Mucosa of rectum (tissue), 2 donors: ENCODE measurements around the gene FHDC1.

ENCODE experiments used
- H3K27ac ChIP-seq, 2 donors: one replicate each; pipeline ENCODE4 v1.7.0; 2013; ENCODE audit warnings: inconsistent platforms in 2 of 2, low read depth in 2 of 2, low read length in 2 of 2
- H3K27me3 ChIP-seq, 2 donors: one replicate each; pipeline ENCODE4 v1.7.0; 2013; ENCODE audit warnings: low read length in 2 of 2; ENCODE audit not compliant: control insufficient read depth in 2 of 2, insufficient read depth in 2 of 2
- H3K36me3 ChIP-seq, 2 donors: one replicate each; pipeline ENCODE4 v1.7.0; 2013; ENCODE audit warnings: low read length in 2 of 2; ENCODE audit not compliant: control insufficient read depth in 2 of 2, insufficient read depth in 2 of 2
- H3K4me1 ChIP-seq, 2 donors: one replicate each; pipeline ENCODE4 v1.7.0; 2013; ENCODE audit warnings: low read length in 2 of 2, mild to moderate bottlenecking in 1 of 2; ENCODE audit not compliant: control insufficient read depth in 2 of 2, insufficient read depth in 2 of 2
- H3K4me3 ChIP-seq, 2 donors: one replicate each; pipeline ENCODE4 v1.7.0; 2013; ENCODE audit warnings: low read length in 2 of 2
- H3K9ac ChIP-seq, 2 donors: one replicate each; pipeline ENCODE4 v1.7.0; 2013; ENCODE audit warnings: low read length in 2 of 2, low read depth in 1 of 2, mild to moderate bottlenecking in 1 of 2
- H3K9me3 ChIP-seq, 2 donors: one replicate each; pipeline ENCODE4 v1.7.0; 2013; ENCODE audit warnings: low read length in 2 of 2; ENCODE audit not compliant: control insufficient read depth in 2 of 2
- donor health status: healthy.
- donor health status: Normal muscosa, but diverticular disease.

The FHDC1 gene

GRCh38 chr4:153014460-153014859 is 78.3 kb downstream of the FHDC1 start:
- Histone ChIP-seq H3K4me3 (no peak overlapping the region), H3K27me3 (no peaks in the 10 kb centered on the region), H3K27ac (no peak overlapping the region), H3K4me1 (no peaks in the 10 kb centered on the region), H3K36me3 (no peaks in the 10 kb centered on the region), H3K9me3 (no peaks in the 10 kb centered on the region), H3K9ac (no peak overlapping the region)

GRCh38 chr4:153016592-153016991 is 80.5 kb downstream of the FHDC1 start:
- no peak overlapping the region for H3K4me3 ChIP-seq
- H3K27me3 ChIP-seq = no peaks in the 10 kb centered on the region
- no peak overlapping the region for H3K9ac ChIP-seq
- H3K27ac ChIP-seq = no peak overlapping the region
- H3K4me1 ChIP-seq = no peaks in the 10 kb centered on the region
- H3K9me3 ChIP-seq = no peaks in the 10 kb centered on the region
- no peaks in the 10 kb centered on the region for H3K36me3 ChIP-seq

GRCh38 chr4:153018031-153018430 is 81.9 kb downstream of the FHDC1 start:
- no peak overlapping the region for H3K9ac ChIP-seq

GRCh38 chr4:153018684-153019083 is 82.6 kb downstream of the FHDC1 start:
- Histone ChIP-seq H3K27ac (no peak overlapping the region), H3K9me3 (no peaks in the 10 kb centered on the region), H3K27me3 (no peaks in the 10 kb centered on the region), H3K9ac (no peak overlapping the region), H3K4me3 (no peak overlapping the region), H3K36me3 (no peaks in the 10 kb centered on the region), H3K4me1 (peaks cover 8 to 10% of the 10 kb centered on the region in 2 donors)

More at GRCh38 chr4:153018031-153018430, 81.9 kb downstream of the FHDC1 start:
- H3K27ac ChIP-seq = no peak overlapping the region
- no peaks in the 10 kb centered on the region for H3K36me3 ChIP-seq
- no peak overlapping the region for H3K4me3 ChIP-seq
- no peaks in the 10 kb centered on the region for H3K27me3 ChIP-seq
- no peaks in the 10 kb centered on the region for H3K9me3 ChIP-seq
- H3K4me1 ChIP-seq = peaks cover 2 to 3% of the 10 kb centered on the region in 2 donors

- Histone ChIP-seq H3K9ac (no peak overlapping the region), H3K27ac (no peak overlapping the region), H3K27me3 (no peaks in the 10 kb centered on the region), H3K4me3 (no peak overlapping the region), H3K9me3 (no peaks in the 10 kb centered on the region), H3K4me1 (peaks cover 10 to 12% of the 10 kb centered on the region in 2 donors), H3K36me3 (no peaks in the 10 kb centered on the region)
Measured at GRCh38 chr4:153019906-153020305, 83.8 kb downstream of the FHDC1 start.

GRCh38 chr4:153020457-153020856 is 84.3 kb downstream of the FHDC1 start:
- Histone ChIP-seq H3K4me1 (peaks cover 10 to 12% of the 10 kb centered on the region in 2 donors), H3K9ac (no peak overlapping the region), H3K27me3 (no peaks in the 10 kb centered on the region), H3K4me3 (no peak overlapping the region), H3K9me3 (no peaks in the 10 kb centered on the region), H3K27ac (no peak overlapping the region), H3K36me3 (no peaks in the 10 kb centered on the region)

- H3K27ac ChIP-seq = no peak overlapping the region
- no peaks in the 10 kb centered on the region for H3K9me3 ChIP-seq
- H3K36me3 ChIP-seq = no peaks in the 10 kb centered on the region
- no peak overlapping the region for H3K4me3 ChIP-seq
- H3K4me1 ChIP-seq = peaks cover 10 to 12% of the 10 kb centered on the region in 2 donors
- H3K27me3 ChIP-seq = no peaks in the 10 kb centered on the region
- H3K9ac ChIP-seq = no peak overlapping the region
Measured at GRCh38 chr4:153021276-153021675, 85.2 kb downstream of the FHDC1 start.

- no peak overlapping the region for H3K9ac ChIP-seq
- H3K4me3 ChIP-seq = no peak overlapping the region
- H3K4me1 ChIP-seq = peaks cover 10 to 12% of the 10 kb centered on the region in 2 donors
- H3K27ac ChIP-seq = no peak overlapping the region
- no peaks in the 10 kb centered on the region for H3K27me3 ChIP-seq
- no peaks in the 10 kb centered on the region for H3K36me3 ChIP-seq
- no peaks in the 10 kb centered on the region for H3K9me3 ChIP-seq
Measured at GRCh38 chr4:153022241-153022715, 86.2 kb downstream of the FHDC1 start.

GRCh38 chr4:153023139-153023538 is 87.0 kb downstream of the FHDC1 start:
- no peak overlapping the region for H3K27ac ChIP-seq
- no peaks in the 10 kb centered on the region for H3K9me3 ChIP-seq
- H3K4me1 ChIP-seq = peaks cover 10 to 12% of the 10 kb centered on the region in 2 donors
- no peak overlapping the region for H3K4me3 ChIP-seq
- no peaks in the 10 kb centered on the region for H3K36me3 ChIP-seq
- H3K9ac ChIP-seq = no peak overlapping the region
- no peaks in the 10 kb centered on the region for H3K27me3 ChIP-seq

GRCh38 chr4:153023692-153024394 is 87.7 kb downstream of the FHDC1 start:
- no peak overlapping the region for H3K9ac ChIP-seq
- no peaks in the 10 kb centered on the region for H3K36me3 ChIP-seq
- peaks cover 10 to 12% of the 10 kb centered on the region in 2 donors for H3K4me1 ChIP-seq
- H3K27ac ChIP-seq = no peak overlapping the region
- H3K9me3 ChIP-seq = peaks cover 0 to 4% of the 10 kb centered on the region in 2 donors
- H3K4me3 ChIP-seq = peak overlapping the region in 1 of 2 donors; percentile 26
- H3K27me3 ChIP-seq = no peaks in the 10 kb centered on the region
